HEK293 (cell line): ENCODE measurements around the gene DRC1.

ENCODE experiments used
- CTCF ChIA-PET: fragments of 350-600 bp; formaldehyde crosslinking; extraction: SDS; loops from one replicate; lab custom pipeline; 2021; ENCODE audit warnings: antibody characterized with exemption; lab: Yijun Ruan, JAX
- POLR2A ChIA-PET: fragments of 300-600 bp; formaldehyde crosslinking; extraction: SDS; loops from one replicate; lab custom pipeline; 2020; ENCODE audit warnings: antibody characterized with exemption, inconsistent platforms; lab: Yijun Ruan, JAX
- H3K27ac ChIP-seq: fragments of 200-500 bp; sonication (Bioruptor generic); 2 replicates; pipeline ENCODE4 v1.5.1; 2014; ENCODE audit warnings: low read depth, low read length, control low read depth, inconsistent platforms; ENCODE audit errors: extremely low read depth
- H3K36me3 ChIP-seq, 2 experiments: fragments of 200-500 bp in 1 of 2; sonication (Bioruptor generic) in 1 of 2; 1 replicate in 1 of 2; 2 replicates in 1 of 2; pipeline ENCODE4 v1.5.1; 2014 to 2017; ENCODE audit warnings: inconsistent platforms in 2 of 2, low read length in 2 of 2; ENCODE audit not compliant: control insufficient read depth in 2 of 2, insufficient read depth in 1 of 2
- H3K4me1 ChIP-seq: fragments of 200-500 bp; sonication (Bioruptor generic); 2 replicates; pipeline ENCODE4 v1.5.1; 2014; ENCODE audit warnings: mild to moderate bottlenecking, low read length, inconsistent platforms; ENCODE audit not compliant: control insufficient read depth, insufficient read depth
- H3K4me3 ChIP-seq: 2 replicates; pipeline ENCODE4 v1.5.1; 2011; ENCODE audit warnings: low read depth, mild to moderate bottlenecking, control low read depth, low read length, moderate library complexity
- H3K9me3 ChIP-seq: fragments of 200-500 bp; sonication (Bioruptor generic); 2 replicates; pipeline ENCODE4 v1.5.1; 2014; ENCODE audit warnings: low read depth, low read length, inconsistent platforms; ENCODE audit not compliant: control insufficient read depth, insufficient read depth
- GLI2 ChIP-seq: fragments of 450-650 bp; formaldehyde crosslinking; IDR thresholded peaks from 2 replicates; pipeline ENCODE4; 2017; ENCODE audit warnings: missing biosample characterization, missing genetic modification characterization, low read depth, borderline replicate concordance
- KLF10 ChIP-seq: fragments of 450-650 bp; IDR thresholded peaks from 2 replicates; pipeline ENCODE4 v1.5.1; 2018; ENCODE audit warnings: missing biosample characterization, mild to moderate bottlenecking, missing genetic modification characterization
- KLF9 ChIP-seq: fragments of 450-650 bp; formaldehyde crosslinking; IDR thresholded peaks from 2 replicates; pipeline ENCODE4 v1.5.1; 2016; ENCODE audit warnings: missing biosample characterization, missing genetic modification characterization, low read depth
- PRDM1 ChIP-seq: fragments of 450-650 bp; formaldehyde crosslinking; IDR thresholded peaks from 2 replicates; pipeline ENCODE4; 2016; ENCODE audit warnings: missing biosample characterization, missing genetic modification characterization
- SP3 ChIP-seq: fragments of 450-650 bp; formaldehyde crosslinking; IDR thresholded peaks from 2 replicates; pipeline ENCODE4 v1.5.1; 2016; ENCODE audit warnings: missing biosample characterization, missing genetic modification characterization
- ZBTB17 ChIP-seq: fragments of 450-650 bp; formaldehyde crosslinking; IDR thresholded peaks from 2 replicates; pipeline ENCODE4 v1.5.1; 2016; ENCODE audit warnings: missing biosample characterization, missing genetic modification characterization
- ZBTB21 ChIP-seq: fragments of 450-650 bp; formaldehyde crosslinking; IDR thresholded peaks from 2 replicates; pipeline ENCODE4 v1.5.1; 2017; ENCODE audit warnings: missing biosample characterization, missing genetic modification characterization
- ZNF174 ChIP-seq: fragments of 450-650 bp; formaldehyde crosslinking; IDR thresholded peaks from 2 replicates; pipeline ENCODE4 v1.5.0; 2017; ENCODE audit warnings: missing biosample characterization, mild to moderate bottlenecking, missing genetic modification characterization
- ZNF18 ChIP-seq: fragments of 450-650 bp; formaldehyde crosslinking; IDR thresholded peaks from 2 replicates; pipeline ENCODE4 v1.5.1; 2016; ENCODE audit warnings: missing biosample characterization, missing genetic modification characterization
- ZNF24 ChIP-seq: fragments of 450-650 bp; formaldehyde crosslinking; IDR thresholded peaks from 2 replicates; pipeline ENCODE4 v1.5.1; 2016; ENCODE audit warnings: missing biosample characterization, missing genetic modification characterization
- ZNF341 ChIP-seq: fragments of 450-650 bp; formaldehyde crosslinking; IDR thresholded peaks from 2 replicates; pipeline ENCODE4; 2016; ENCODE audit warnings: low read depth, missing biosample characterization, missing genetic modification characterization
- ZNF404 ChIP-seq: fragments of 450-650 bp; formaldehyde crosslinking; IDR thresholded peaks from 2 replicates; pipeline ENCODE4 v1.5.1; 2017; ENCODE audit warnings: missing biosample characterization, missing genetic modification characterization
- ZNF488 ChIP-seq: fragments of 450-650 bp; formaldehyde crosslinking; IDR thresholded peaks from 2 replicates; pipeline ENCODE4 v1.5.1; 2016; ENCODE audit warnings: missing biosample characterization, missing genetic modification characterization
- ZNF513 ChIP-seq: fragments of 450-650 bp; IDR thresholded peaks from 2 replicates; pipeline ENCODE4 v1.5.1; 2018; ENCODE audit warnings: missing biosample characterization, missing genetic modification characterization
- ZNF544 ChIP-seq: fragments of 450-650 bp; formaldehyde crosslinking; IDR thresholded peaks from 2 replicates; pipeline ENCODE4 v1.5.0; 2017; ENCODE audit warnings: missing biosample characterization, missing genetic modification characterization
- ZNF654 ChIP-seq: fragments of 450-650 bp; formaldehyde crosslinking; IDR thresholded peaks from 2 replicates; pipeline ENCODE4 v1.5.1; 2016; ENCODE audit warnings: low read depth, missing biosample characterization, missing genetic modification characterization
- ZNF707 ChIP-seq: fragments of 450-650 bp; formaldehyde crosslinking; IDR thresholded peaks from 2 replicates; pipeline ENCODE4 v1.5.1; 2016; ENCODE audit warnings: missing biosample characterization, missing genetic modification characterization
- ZNF791 ChIP-seq: fragments of 450-650 bp; formaldehyde crosslinking; IDR thresholded peaks from 2 replicates; pipeline ENCODE4 v1.5.1; 2016; ENCODE audit warnings: missing biosample characterization, missing genetic modification characterization
- TF ChIP-seq, protein P1 (sequence below): fragments of 450-650 bp; formaldehyde crosslinking; IDR thresholded peaks from 2 replicates; pipeline ENCODE4 v1.5.1; 2016; ENCODE audit warnings: missing biosample characterization, missing genetic modification characterization
- TF ChIP-seq, protein P2 (sequence below): fragments of 450-650 bp; formaldehyde crosslinking; IDR thresholded peaks from 2 replicates; pipeline ENCODE4 v1.5.1; 2017; ENCODE audit warnings: missing biosample characterization, missing genetic modification characterization
- TF ChIP-seq, protein P3 (sequence below): fragments of 450-650 bp; formaldehyde crosslinking; IDR thresholded peaks from 2 replicates; pipeline ENCODE4 v1.5.1; 2016; ENCODE audit warnings: missing biosample characterization, missing genetic modification characterization
- TF ChIP-seq, protein P4 (sequence below): fragments of 450-650 bp; formaldehyde crosslinking; IDR thresholded peaks from 2 replicates; pipeline ENCODE4 v1.5.1; 2017; ENCODE audit warnings: missing biosample characterization, missing genetic modification characterization

Gene DRC1

GRCh38 chr2:26356111-26356510 is 45.6 kb upstream of the DRC1 start (continued):
- TF ChIP-seq ZNF488 (tag by site-specific recombination), result no peak
- TF ChIP-seq ZNF707, result no peak
- TF ChIP-seq SP3 (tag by site-specific recombination), result no peak

GRCh38 chr2:26356771-26357170 is 44.9 kb upstream of the DRC1 start:
- H3K4me3 ChIP-seq, result no peak overlapping the region
- H3K9me3 ChIP-seq, result no peaks in the 10 kb centered on the region
- ChIA-PET CTCF (interaction anchor here (0.6 to 2.0 kb wide), 3 partner anchors 17 to 221 kb away, joined by 3 to 6 read pairs (median 3); no protein-coding TSS in a partner anchor), POLR2A (interaction anchor here (0.9 kb wide), 1 partner anchor 11 kb away, joined by 5 read pairs; the partner anchor contains the start of gene SELENOI)
- peaks cover 14% of the 10 kb centered on the region; the same call in 1 of the 2 replicates for H3K4me1 ChIP-seq
- no peaks in the 10 kb centered on the region for H3K36me3 ChIP-seq
- no peak overlapping the region for H3K27ac ChIP-seq
- TF ChIP-seq KLF10 (no peak), PRDM1 (tag by site-specific recombination) (no peak), ZBTB21 (tag by site-specific recombination) (no peak), ZNF544 (tag by site-specific recombination) (no peak), ZNF513 (tag by site-specific recombination) (no peak), GLI2 (tag by site-specific recombination) (no peak), ZNF654 (tag by site-specific recombination) (no peak), ZBTB17 (tag by site-specific recombination) (no peak), ZNF341 (tag by site-specific recombination) (no peak), ZNF18 (tag by site-specific recombination) (no peak)
- TF ChIP-seq, protein P1, sequence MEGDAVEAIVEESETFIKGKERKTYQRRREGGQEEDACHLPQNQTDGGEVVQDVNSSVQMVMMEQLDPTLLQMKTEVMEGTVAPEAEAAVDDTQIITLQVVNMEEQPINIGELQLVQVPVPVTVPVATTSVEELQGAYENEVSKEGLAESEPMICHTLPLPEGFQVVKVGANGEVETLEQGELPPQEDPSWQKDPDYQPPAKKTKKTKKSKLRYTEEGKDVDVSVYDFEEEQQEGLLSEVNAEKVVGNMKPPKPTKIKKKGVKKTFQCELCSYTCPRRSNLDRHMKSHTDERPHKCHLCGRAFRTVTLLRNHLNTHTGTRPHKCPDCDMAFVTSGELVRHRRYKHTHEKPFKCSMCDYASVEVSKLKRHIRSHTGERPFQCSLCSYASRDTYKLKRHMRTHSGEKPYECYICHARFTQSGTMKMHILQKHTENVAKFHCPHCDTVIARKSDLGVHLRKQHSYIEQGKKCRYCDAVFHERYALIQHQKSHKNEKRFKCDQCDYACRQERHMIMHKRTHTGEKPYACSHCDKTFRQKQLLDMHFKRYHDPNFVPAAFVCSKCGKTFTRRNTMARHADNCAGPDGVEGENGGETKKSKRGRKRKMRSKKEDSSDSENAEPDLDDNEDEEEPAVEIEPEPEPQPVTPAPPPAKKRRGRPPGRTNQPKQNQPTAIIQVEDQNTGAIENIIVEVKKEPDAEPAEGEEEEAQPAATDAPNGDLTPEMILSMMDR, result no peak
- TF ChIP-seq, protein P2, sequence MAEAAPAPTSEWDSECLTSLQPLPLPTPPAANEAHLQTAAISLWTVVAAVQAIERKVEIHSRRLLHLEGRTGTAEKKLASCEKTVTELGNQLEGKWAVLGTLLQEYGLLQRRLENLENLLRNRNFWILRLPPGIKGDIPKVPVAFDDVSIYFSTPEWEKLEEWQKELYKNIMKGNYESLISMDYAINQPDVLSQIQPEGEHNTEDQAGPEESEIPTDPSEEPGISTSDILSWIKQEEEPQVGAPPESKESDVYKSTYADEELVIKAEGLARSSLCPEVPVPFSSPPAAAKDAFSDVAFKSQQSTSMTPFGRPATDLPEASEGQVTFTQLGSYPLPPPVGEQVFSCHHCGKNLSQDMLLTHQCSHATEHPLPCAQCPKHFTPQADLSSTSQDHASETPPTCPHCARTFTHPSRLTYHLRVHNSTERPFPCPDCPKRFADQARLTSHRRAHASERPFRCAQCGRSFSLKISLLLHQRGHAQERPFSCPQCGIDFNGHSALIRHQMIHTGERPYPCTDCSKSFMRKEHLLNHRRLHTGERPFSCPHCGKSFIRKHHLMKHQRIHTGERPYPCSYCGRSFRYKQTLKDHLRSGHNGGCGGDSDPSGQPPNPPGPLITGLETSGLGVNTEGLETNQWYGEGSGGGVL (tag by site-specific recombination), result no peak

GRCh38 chr2:26359886-26360473 is 41.7 kb upstream of the DRC1 start:
- CTCF ChIA-PET, result interaction anchor here (1.2 kb wide), 1 partner anchor 8 kb away, joined by 3 read pairs; no protein-coding TSS in a partner anchor
- no peaks in the 10 kb centered on the region for H3K36me3 ChIP-seq
- POLR2A ChIA-PET, result no interaction called here
- TF ChIP-seq ZNF791 (no peak), ZNF174 (tag by site-specific recombination) (no peak), ZNF404 (tag by site-specific recombination) (no peak), KLF9 (tag by site-specific recombination) (no peak), ZNF544 (tag by site-specific recombination) (no peak), ZNF24 (no peak)
- TF ChIP-seq, protein P3, sequence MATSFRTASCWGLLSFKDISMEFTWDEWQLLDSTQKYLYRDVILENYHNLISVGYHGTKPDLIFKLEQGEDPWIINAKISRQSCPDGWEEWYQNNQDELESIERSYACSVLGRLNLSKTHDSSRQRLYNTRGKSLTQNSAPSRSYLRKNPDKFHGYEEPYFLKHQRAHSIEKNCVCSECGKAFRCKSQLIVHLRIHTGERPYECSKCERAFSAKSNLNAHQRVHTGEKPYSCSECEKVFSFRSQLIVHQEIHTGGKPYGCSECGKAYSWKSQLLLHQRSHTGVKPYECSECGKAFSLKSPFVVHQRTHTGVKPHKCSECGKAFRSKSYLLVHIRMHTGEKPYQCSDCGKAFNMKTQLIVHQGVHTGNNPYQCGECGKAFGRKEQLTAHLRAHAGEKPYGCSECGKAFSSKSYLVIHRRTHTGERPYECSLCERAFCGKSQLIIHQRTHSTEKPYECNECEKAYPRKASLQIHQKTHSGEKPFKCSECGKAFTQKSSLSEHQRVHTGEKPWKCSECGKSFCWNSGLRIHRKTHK (tag by site-specific recombination), result no peak
- TF ChIP-seq, protein P4, sequence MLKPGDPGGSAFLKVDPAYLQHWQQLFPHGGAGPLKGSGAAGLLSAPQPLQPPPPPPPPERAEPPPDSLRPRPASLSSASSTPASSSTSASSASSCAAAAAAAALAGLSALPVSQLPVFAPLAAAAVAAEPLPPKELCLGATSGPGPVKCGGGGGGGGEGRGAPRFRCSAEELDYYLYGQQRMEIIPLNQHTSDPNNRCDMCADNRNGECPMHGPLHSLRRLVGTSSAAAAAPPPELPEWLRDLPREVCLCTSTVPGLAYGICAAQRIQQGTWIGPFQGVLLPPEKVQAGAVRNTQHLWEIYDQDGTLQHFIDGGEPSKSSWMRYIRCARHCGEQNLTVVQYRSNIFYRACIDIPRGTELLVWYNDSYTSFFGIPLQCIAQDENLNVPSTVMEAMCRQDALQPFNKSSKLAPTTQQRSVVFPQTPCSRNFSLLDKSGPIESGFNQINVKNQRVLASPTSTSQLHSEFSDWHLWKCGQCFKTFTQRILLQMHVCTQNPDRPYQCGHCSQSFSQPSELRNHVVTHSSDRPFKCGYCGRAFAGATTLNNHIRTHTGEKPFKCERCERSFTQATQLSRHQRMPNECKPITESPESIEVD (tag by site-specific recombination), result no peak

More at GRCh38 chr2:26359886-26360473, 41.7 kb upstream of the DRC1 start:
- no peak overlapping the region for H3K27ac ChIP-seq
- H3K4me1 ChIP-seq, result peaks cover 7% of the 10 kb centered on the region; the same call in 1 of the 2 replicates
- no peaks in the 10 kb centered on the region for H3K9me3 ChIP-seq
- no peak overlapping the region for H3K4me3 ChIP-seq
